SH-SY5Y (cell line): ENCODE results near the gene N4BP3.

Source experiments
- GATA2 ChIP-seq: IDR thresholded peaks from 2 replicates; pipeline ENCODE4 v1.6.1; 2011; ENCODE audit warnings: mild to moderate bottlenecking, low read depth, low read length
- GATA3 ChIP-seq: IDR thresholded peaks from 2 replicates; pipeline ENCODE4 v1.6.1; 2011; ENCODE audit warnings: low read depth, mild to moderate bottlenecking, low read length, moderate library complexity

GRCh38 chr5:178126556-178126955 is 13.2 kb downstream of the N4BP3 start:
- TF ChIP-seq GATA3, result no peak
- TF ChIP-seq GATA2, result no peak
